Mesenchymal stem cell (in vitro differentiated cells and primary cell): ENCODE data around the gene TSPAN14.

ENCODE experiments used
- DNase-seq: peaks from one replicate; pipeline ENCODE4 v3.0.0-alpha.2; 2013
- H2AFZ ChIP-seq: one replicate; pipeline ENCODE4 v1.6.1; 2013; ENCODE audit warnings: low read depth, mild to moderate bottlenecking, control low read depth, inconsistent platforms, low read length, moderate library complexity
- H2AK5ac ChIP-seq: 2 replicates; pipeline ENCODE4 v1.6.1; 2013; ENCODE audit warnings: low read length, moderate library complexity, mild to moderate bottlenecking, inconsistent platforms; ENCODE audit not compliant: severe bottlenecking
- H2BK120ac ChIP-seq: one replicate; pipeline ENCODE4 v1.6.1; 2013; ENCODE audit warnings: low read depth, mild to moderate bottlenecking, inconsistent platforms, low read length, moderate library complexity
- H2BK12ac ChIP-seq, 2 experiments: one replicate each; pipeline ENCODE4 v1.6.1; 2013; ENCODE audit warnings: inconsistent platforms in 2 of 2, low read length in 2 of 2, mild to moderate bottlenecking in 2 of 2, moderate library complexity in 2 of 2, control low read depth in 1 of 2
- H2BK15ac ChIP-seq: one replicate; pipeline ENCODE4 v1.6.1; 2013; ENCODE audit warnings: mild to moderate bottlenecking, low read depth, inconsistent platforms; ENCODE audit not compliant: poor library complexity, severe bottlenecking
- H2BK5ac ChIP-seq: 2 replicates; pipeline ENCODE4 v1.6.1; 2013; ENCODE audit warnings: low read depth, mild to moderate bottlenecking, low read length, control low read depth, inconsistent platforms; ENCODE audit not compliant: poor library complexity, severe bottlenecking
- H3K14ac ChIP-seq, 2 experiments: one replicate each; pipeline ENCODE4 v1.6.1; 2013; ENCODE audit warnings: inconsistent platforms in 2 of 2, low read length in 2 of 2, control low read depth in 1 of 2, mild to moderate bottlenecking in 1 of 2, moderate library complexity in 1 of 2
- H3K18ac ChIP-seq, 2 experiments: one replicate each; pipeline ENCODE4 v1.6.1; 2013; ENCODE audit warnings: inconsistent platforms in 2 of 2, low read length in 2 of 2, control low read depth in 1 of 2, low read depth in 1 of 2, mild to moderate bottlenecking in 1 of 2
- H3K23ac ChIP-seq, 2 experiments: one replicate each; pipeline ENCODE4 v1.6.1; 2013; ENCODE audit warnings: inconsistent platforms in 2 of 2, low read length in 2 of 2, mild to moderate bottlenecking in 2 of 2, moderate library complexity in 2 of 2, control low read depth in 1 of 2
- H3K27ac ChIP-seq: 2 replicates; pipeline ENCODE4 v1.5.1; 2013; ENCODE audit warnings: mild to moderate bottlenecking, moderate library complexity, low read length, control low read depth, inconsistent platforms; ENCODE audit not compliant: poor library complexity, severe bottlenecking
- H3K27me3 ChIP-seq, 2 experiments: 2 replicates each; pipeline versions ENCODE4 v1.6.1 to v1.7.0; 2013; ENCODE audit warnings: low read length in 2 of 2, mild to moderate bottlenecking in 2 of 2, moderate library complexity in 2 of 2, control low read depth in 1 of 2, inconsistent platforms in 1 of 2; ENCODE audit not compliant: control insufficient read depth in 1 of 2, insufficient read depth in 1 of 2
- H3K36me3 ChIP-seq, 2 experiments: 2 replicates each; pipeline versions ENCODE4 v1.6.1 to v1.7.0; 2013; ENCODE audit warnings: low read length in 2 of 2, control low read depth in 1 of 2, inconsistent platforms in 1 of 2, low read depth in 1 of 2, mild to moderate bottlenecking in 1 of 2; ENCODE audit not compliant: insufficient read depth in 2 of 2, control insufficient read depth in 1 of 2
- H3K4ac ChIP-seq, 2 experiments: one replicate each; pipeline ENCODE4 v1.6.1; 2013; ENCODE audit warnings: inconsistent platforms in 2 of 2, low read length in 2 of 2, mild to moderate bottlenecking in 2 of 2, moderate library complexity in 2 of 2, control low read depth in 1 of 2, low read depth in 1 of 2
- H3K4me1 ChIP-seq: 2 replicates; pipeline ENCODE4 v1.6.1; 2013; ENCODE audit warnings: low read depth, low read length, control low read depth; ENCODE audit not compliant: control insufficient read depth, insufficient read depth
- H3K4me2 ChIP-seq: 2 replicates; pipeline ENCODE4 v1.6.1; 2013; ENCODE audit warnings: low read length, mild to moderate bottlenecking, inconsistent platforms; ENCODE audit not compliant: poor library complexity, severe bottlenecking
- H3K4me3 ChIP-seq, 2 experiments: 2 replicates each; pipeline versions ENCODE4 v1.5.1 to v1.7.0; 2013; ENCODE audit warnings: low read length in 2 of 2, mild to moderate bottlenecking in 2 of 2, control low read depth in 1 of 2, low read depth in 1 of 2; ENCODE audit not compliant: insufficient read depth in 1 of 2
- H3K79me1 ChIP-seq: replicated peaks from 2 replicates; pipeline ENCODE4 v1.6.1; 2013; ENCODE audit warnings: mild to moderate bottlenecking, control low read depth, low read length, inconsistent platforms; ENCODE audit not compliant: poor library complexity, severe bottlenecking
- H3K9ac ChIP-seq: 2 replicates; pipeline ENCODE4 v1.7.0; 2013; ENCODE audit warnings: mild to moderate bottlenecking, low read length, moderate library complexity
- H3K9me3 ChIP-seq: 2 replicates; pipeline ENCODE4 v1.7.0; 2013; ENCODE audit warnings: mild to moderate bottlenecking, low read length; ENCODE audit not compliant: control insufficient read depth
- H4K8ac ChIP-seq: one replicate; pipeline ENCODE4 v1.6.1; 2013; ENCODE audit warnings: inconsistent platforms, mild to moderate bottlenecking, low read length, moderate library complexity
- H4K91ac ChIP-seq: one replicate; pipeline ENCODE4 v1.6.1; 2013; ENCODE audit warnings: mild to moderate bottlenecking, low read length, inconsistent platforms
- WGBS: methylation state at CpG from one replicate; pipeline ENCODE4 v1.1.7; 2013; ENCODE audit warnings: mixed read lengths; 5-methylcytosine and 5-hydroxymethylcytosine counted together

TSPAN14 gene

GRCh38 chr10:80486785-80487420, 32.8 kb downstream of the TSPAN14 start:
- H2BK5ac ChIP-seq, result no peak overlapping the region
- no peak overlapping the region for H2BK120ac ChIP-seq
- H2BK15ac ChIP-seq, result no peak overlapping the region
- no peaks in the 10 kb centered on the region for H3K27me3 ChIP-seq
- no peak overlapping the region for H2AK5ac ChIP-seq
- no peak overlapping the region for H4K91ac ChIP-seq
- H3K14ac ChIP-seq, result no peak overlapping the region
- DNase-seq, result no peak
- peaks cover 38 to 51% of the 10 kb centered on the region in 2 experiments for H3K36me3 ChIP-seq
- 94% methylated on average over 9 of the region's 9 CpGs for WGBS
- H3K9me3 ChIP-seq, result no peaks in the 10 kb centered on the region
- H3K18ac ChIP-seq, result no peak overlapping the region
- H4K8ac ChIP-seq, result no peak overlapping the region
- H2AFZ ChIP-seq, result no peak overlapping the region
- H3K4me1 ChIP-seq, result peaks cover 43% of the 10 kb centered on the region
- H3K27ac ChIP-seq, result no peak overlapping the region
- no peak overlapping the region for H3K4me3 ChIP-seq
- H3K4me2 ChIP-seq, result no peak overlapping the region
- peak overlapping the region in 1 of 2 experiments; percentile 13 for H2BK12ac ChIP-seq
- no peak overlapping the region for H3K9ac ChIP-seq
- H3K23ac ChIP-seq, result peak overlapping the region in 1 of 2 experiments; percentile 34
- H3K79me1 ChIP-seq, result no peaks in the 10 kb centered on the region
- H3K4ac ChIP-seq, result no peak overlapping the region

- Histone ChIP-seq H4K8ac (no peak overlapping the region), H2AK5ac (no peak overlapping the region), H3K9ac (no peak overlapping the region), H3K14ac (no peak overlapping the region), H3K36me3 (peaks cover 43 to 51% of the 10 kb centered on the region in 2 experiments), H3K27me3 (no peaks in the 10 kb centered on the region), H2BK15ac (no peak overlapping the region), H2AFZ (no peak overlapping the region), H3K4me1 (peaks cover 46% of the 10 kb centered on the region), H3K4me2 (no peak overlapping the region), H3K9me3 (no peaks in the 10 kb centered on the region), H3K4me3 (no peak overlapping the region), H2BK12ac (peak overlapping the region in 1 of 2 experiments; percentile 8), H4K91ac (no peak overlapping the region), H3K27ac (no peak overlapping the region), H3K23ac (no peak overlapping the region), H2BK120ac (peak overlapping the region; percentile 34), H3K18ac (peak overlapping the region in 1 of 2 experiments; percentile 25), H3K79me1 (no peaks in the 10 kb centered on the region), H2BK5ac (no peak overlapping the region), H3K4ac (no peak overlapping the region)
- no peak for DNase-seq
- 97% methylated on average over 4 of the region's 4 CpGs for WGBS
These were observed 33.3 kb downstream of the TSPAN14 start for GRCh38 chr10:80487421-80487785.

GRCh38 chr10:80487791-80488538, 33.9 kb downstream of the TSPAN14 start:
- Histone ChIP-seq H4K91ac (peak overlapping the region; percentile 14), H3K36me3 (peaks cover 45 to 51% of the 10 kb centered on the region in 2 experiments), H2AK5ac (peak overlapping the region; percentile 73), H2BK12ac (peak overlapping the region in 1 of 2 experiments; percentile 23), H2BK120ac (peak overlapping the region; percentile 34), H2BK5ac (no peak overlapping the region), H3K4me3 (no peak overlapping the region), H4K8ac (peak overlapping the region; percentile 29), H3K4ac (no peak overlapping the region), H3K79me1 (no peaks in the 10 kb centered on the region), H3K27ac (peak overlapping the region; percentile 27), H3K18ac (peak overlapping the region; percentile 16 to 25), H2BK15ac (no peak overlapping the region), H3K4me2 (no peak overlapping the region), H3K9me3 (no peaks in the 10 kb centered on the region), H3K14ac (peak overlapping the region in 1 of 2 experiments; percentile 38), H3K27me3 (no peaks in the 10 kb centered on the region), H3K4me1 (peaks cover 46% of the 10 kb centered on the region), H3K23ac (no peak overlapping the region), H3K9ac (no peak overlapping the region), H2AFZ (no peak overlapping the region)
- DNase-seq, result no peak
- WGBS, result 99% methylated on average over 13 of the region's 14 CpGs

GRCh38 chr10:80488539-80489066, 34.5 kb downstream of the TSPAN14 start:
- Histone ChIP-seq H2BK120ac (no peak overlapping the region), H3K4me3 (no peak overlapping the region), H3K9me3 (no peaks in the 10 kb centered on the region), H3K18ac (peak overlapping the region in 1 of 2 experiments; percentile 25), H4K8ac (no peak overlapping the region), H2BK15ac (no peak overlapping the region), H3K4me1 (peaks cover 46% of the 10 kb centered on the region), H3K9ac (no peak overlapping the region), H2AK5ac (peak overlapping the region; percentile 79), H3K36me3 (peaks cover 45 to 51% of the 10 kb centered on the region in 2 experiments), H3K4me2 (no peak overlapping the region), H3K14ac (no peak overlapping the region), H2BK12ac (no peak overlapping the region), H3K23ac (no peak overlapping the region), H3K27ac (peak overlapping the region; percentile 27), H2AFZ (no peak overlapping the region), H4K91ac (peak overlapping the region; percentile 8), H3K79me1 (no peaks in the 10 kb centered on the region), H2BK5ac (peak overlapping the region; percentile 26), H3K4ac (no peak overlapping the region), H3K27me3 (no peaks in the 10 kb centered on the region)
- no peak for DNase-seq
- 92% methylated on average over 6 of the region's 6 CpGs for WGBS
